Psoas muscle (tissue), 8 donors: ENCODE measurements around the gene IL17RA. TPM values are rescaled to one million over a fixed set of nuclear protein-coding genes. Genes with fewer than 3 reads are reported as not detected.

Experiments
- ATAC-seq, 4 donors: fragments of 200-7000 bp; cut with Tn5 transposase; one replicate each; pipeline ENCODE4 v1.9.1; 2020; ENCODE audit warnings: moderate library complexity in 3 of 4, mild to moderate bottlenecking in 2 of 4
- DNase-seq, 2 donors: peaks; one replicate each; pipeline ENCODE4 v3.0.0-alpha.2; 2020
- H3K27ac ChIP-seq: fragments of 200-600 bp; one replicate; pipeline ENCODE4 v1.8.0; 2022
- H3K27me3 ChIP-seq, 3 donors: fragments of 200-600 bp in 1 of 3; one replicate each; pipeline versions ENCODE4 v1.6.1 to v1.8.0; 2013 to 2022; ENCODE audit warnings: low read length in 2 of 3, mild to moderate bottlenecking in 2 of 3, moderate library complexity in 1 of 3; ENCODE audit not compliant: insufficient read depth in 3 of 3
- H3K36me3 ChIP-seq, 2 donors: fragments of 200-600 bp in 1 of 2; one replicate each; pipeline versions ENCODE4 v1.6.1 to v1.8.0; 2013 to 2022; ENCODE audit warnings: low read depth in 1 of 2, mild to moderate bottlenecking in 1 of 2, moderate library complexity in 1 of 2; ENCODE audit not compliant: insufficient read depth in 1 of 2
- H3K4me1 ChIP-seq: fragments of 200-600 bp; one replicate; pipeline ENCODE4 v1.8.0; 2022
- H3K4me3 ChIP-seq: fragments of 200-600 bp; one replicate; pipeline ENCODE4 v1.8.0; 2022; ENCODE audit warnings: mild to moderate bottlenecking
- H3K9me3 ChIP-seq: fragments of 200-600 bp; one replicate; pipeline ENCODE4 v1.8.0; 2022
- WGBS, 3 donors: extraction: QIAGEN DNeasy Blood & Tissue Kit; methylation state at CpG; one replicate each; pipeline versions ENCODE4 v1.1.6 to v1.1.7; 2013; 5-methylcytosine and 5-hydroxymethylcytosine counted together
- intact Hi-C, 2 donors: fragments of 100-400 bp; cut with DNase I; formaldehyde crosslinking; loops; one replicate each; pipeline versions ENCODE4 v1.11.0 to v1.14.2; 2022
- polyA plus RNA-seq, 3 donors: library from polyadenylated mRNA; stranded (reverse); fragments of 200-250 nt; gene quantifications; one replicate each; pipeline ENCODE4 v1.2.3, GENCODE V29; 2013
- total RNA-seq, 4 donors: library from RNA; stranded (reverse); fragmentation: NEBNext Ultra II Directional in 2 of 4; extraction: Animal tissue kit (Norgen Biotek cat#: 25700) in 2 of 4; gene quantifications; one replicate each; pipeline versions ENCODE4 v1.2.1 to v1.2.4, GENCODE V29; 2021 to 2023
- TF ChIP-seq, protein P1 (sequence below): fragments of 200-600 bp; IDR thresholded peaks from one replicate; pipeline ENCODE4 v1.8.0; 2022; ENCODE audit warnings: antibody characterized with exemption
- donor health status: healthy with polysubstance abuse.
- donor health status: DM: no; HTN: no; CAD: no; lungs with moderate emphysema.
- donor health status: Bipolar disorder and iron deficiency.
- donor health status: healthy.
- donor health status: DM: yes; HTN: yes; CAD: no.
- donor health status: DM: no; HTN: no; CAD: no.
- donor health status: DM: no; HTN: no; CAD: no.
- donor health status: DM: yes; HTN: yes; CAD: no.

IL17RA gene
- total and polyA plus RNA-seq, 7 donors, result 0.93 to 3.7 (median 2.9) TPM

DNA sequence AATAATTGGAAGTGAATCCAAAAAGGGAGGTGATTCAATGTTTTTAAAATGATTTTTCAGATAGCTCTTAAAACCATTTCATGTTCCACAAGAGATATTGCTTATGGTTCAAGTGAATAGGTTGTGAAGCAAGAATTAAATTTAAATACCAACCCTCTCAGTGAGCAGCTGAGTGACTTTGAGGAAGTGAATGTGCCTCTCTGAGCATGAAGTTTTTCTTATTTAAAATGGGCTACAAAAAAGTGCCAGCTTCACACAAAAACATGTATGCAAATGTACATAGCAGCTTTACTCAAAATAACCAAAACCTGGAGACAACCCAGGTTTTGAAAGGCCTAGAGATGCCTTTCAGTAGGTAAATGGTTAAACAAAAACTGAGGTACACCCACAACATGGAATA is 41.3 kb upstream of the IL17RA start:
- TF ChIP-seq, protein P1, sequence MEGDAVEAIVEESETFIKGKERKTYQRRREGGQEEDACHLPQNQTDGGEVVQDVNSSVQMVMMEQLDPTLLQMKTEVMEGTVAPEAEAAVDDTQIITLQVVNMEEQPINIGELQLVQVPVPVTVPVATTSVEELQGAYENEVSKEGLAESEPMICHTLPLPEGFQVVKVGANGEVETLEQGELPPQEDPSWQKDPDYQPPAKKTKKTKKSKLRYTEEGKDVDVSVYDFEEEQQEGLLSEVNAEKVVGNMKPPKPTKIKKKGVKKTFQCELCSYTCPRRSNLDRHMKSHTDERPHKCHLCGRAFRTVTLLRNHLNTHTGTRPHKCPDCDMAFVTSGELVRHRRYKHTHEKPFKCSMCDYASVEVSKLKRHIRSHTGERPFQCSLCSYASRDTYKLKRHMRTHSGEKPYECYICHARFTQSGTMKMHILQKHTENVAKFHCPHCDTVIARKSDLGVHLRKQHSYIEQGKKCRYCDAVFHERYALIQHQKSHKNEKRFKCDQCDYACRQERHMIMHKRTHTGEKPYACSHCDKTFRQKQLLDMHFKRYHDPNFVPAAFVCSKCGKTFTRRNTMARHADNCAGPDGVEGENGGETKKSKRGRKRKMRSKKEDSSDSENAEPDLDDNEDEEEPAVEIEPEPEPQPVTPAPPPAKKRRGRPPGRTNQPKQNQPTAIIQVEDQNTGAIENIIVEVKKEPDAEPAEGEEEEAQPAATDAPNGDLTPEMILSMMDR, result no peak
- H3K4me1 ChIP-seq, result no peaks in the 10 kb centered on the region
- intact Hi-C loops, result no loop called here
- no peak for DNase-seq
- H3K36me3 ChIP-seq, result no peaks in the 10 kb centered on the region
- ATAC-seq, result no peak
- peaks cover 0 to 4% (median 3%) of the 10 kb centered on the region in 3 donors for H3K27me3 ChIP-seq
- H3K9me3 ChIP-seq, result no peaks in the 10 kb centered on the region
- H3K27ac ChIP-seq, result no peak overlapping the region
- no peak overlapping the region for H3K4me3 ChIP-seq

GRCh38 chr22:17046566-17047348 is 38.0 kb upstream of the IL17RA start:
- TF ChIP-seq, protein P1, result no peak
- no peak for ATAC-seq
- 64 to 70% (median 65%) methylated on average over 5 of the region's 5 CpGs for whole genome bisulfite sequencing, 3 donors

GRCh38 chr22:17047656-17048055 is 37.1 kb upstream of the IL17RA start:
- TF ChIP-seq, protein P1, result no peak
- ATAC-seq, result no peak
- H3K27me3 ChIP-seq, result no peaks in the 10 kb centered on the region
- H3K27ac ChIP-seq, result no peak overlapping the region
- WGBS, 3 donors, result 88 to 95% (median 89%) methylated on average over 1 of the region's 1 CpG
- no peaks in the 10 kb centered on the region for H3K9me3 ChIP-seq
- no peak overlapping the region for H3K4me3 ChIP-seq
- H3K4me1 ChIP-seq, result no peaks in the 10 kb centered on the region
- H3K36me3 ChIP-seq, result no peaks in the 10 kb centered on the region
- DNase-seq, result no peak
- intact Hi-C loops, result no loop called here

More at GRCh38 chr22:17046566-17047348, 38.0 kb upstream of the IL17RA start:
- H3K4me3 ChIP-seq, result no peak overlapping the region
- no peak for DNase-seq
- intact Hi-C loops, result no loop called here
- no peaks in the 10 kb centered on the region for H3K36me3 ChIP-seq
- peaks cover 0 to 4% (median 0%) of the 10 kb centered on the region in 3 donors for H3K27me3 ChIP-seq
- H3K4me1 ChIP-seq, result no peaks in the 10 kb centered on the region
- no peaks in the 10 kb centered on the region for H3K9me3 ChIP-seq
- H3K27ac ChIP-seq, result no peak overlapping the region

DNA sequence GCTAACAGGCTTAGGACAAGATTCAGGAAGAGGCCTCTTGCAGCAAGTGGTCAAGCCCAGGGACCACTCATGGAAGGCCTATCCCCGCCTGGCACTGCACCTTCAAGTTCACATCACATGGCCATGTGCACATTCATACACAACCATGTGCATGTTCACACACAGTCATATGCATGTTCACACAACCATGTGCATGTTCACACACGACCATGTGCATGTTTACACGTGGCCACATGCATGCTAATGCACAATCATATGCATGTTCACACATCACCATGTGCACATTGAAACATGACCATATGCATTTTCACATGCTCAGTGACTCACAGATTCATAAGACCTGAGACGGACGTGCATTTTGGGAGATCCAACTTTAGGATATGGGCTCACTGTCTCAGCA is 28.7 kb upstream of the IL17RA start:
- Histone ChIP-seq H3K27me3 (no peaks in the 10 kb centered on the region), H3K36me3 (no peaks in the 10 kb centered on the region), H3K9me3 (no peaks in the 10 kb centered on the region), H3K4me1 (no peaks in the 10 kb centered on the region), H3K4me3 (no peak overlapping the region), H3K27ac (no peak overlapping the region)
- ATAC-seq, result no peak
- TF ChIP-seq, protein P1, result no peak
- WGBS, 3 donors, result 78 to 87% (median 84%) methylated on average over 5 of the region's 5 CpGs
- DNase-seq, result no peak
- intact Hi-C loops, result loop anchor here in 1 of 2 donors (2.0 kb wide), 1 partner anchor 139 kb away; no protein-coding TSS in a partner anchor
